SK-N-SH (cell line): ENCODE data around the gene CLDN5. TPM values are rescaled to one million over a fixed set of nuclear protein-coding genes. Genes with fewer than 3 reads are reported as not detected.
A peak's percentile ranks its signal among the peaks of the same experiment; 100 is the strongest.

Experiments used
- CTCF ChIA-PET: fragments of 300-600, 350-600 bp; formaldehyde crosslinking; extraction: SDS; loops from one replicate; lab custom pipeline; 2021; lab: Yijun Ruan, JAX
- POLR2A ChIA-PET: fragments of 350-600 bp; sonication (Branson Sonifier 250); formaldehyde crosslinking; extraction: SDS; loops from one replicate; lab custom pipeline; 2020; ENCODE audit warnings: antibody characterized with exemption, inconsistent platforms; lab: Yijun Ruan, JAX
- DNase-seq: peaks from one replicate; pipeline ENCODE4 v3.0.0; 2012
- H2AFZ ChIP-seq: fragments of 200-600 bp; sonication (generic); 2 replicates; pipeline ENCODE4 v1.8.1; 2016; ENCODE audit warnings: antibody characterized with exemption, mild to moderate bottlenecking, low read depth
- H3F3A ChIP-seq: fragments of 200-600 bp; sonication (generic); replicated peaks from 2 replicates; pipeline ENCODE3; 2016; ENCODE audit warnings: antibody characterized with exemption, mild to moderate bottlenecking; ENCODE audit not compliant: insufficient read depth
- H3K27ac ChIP-seq, 2 experiments: fragments of 200-500 bp in 1 of 2; fragments of 200-600 bp in 1 of 2; sonication (Bioruptor generic) in 1 of 2; sonication (generic), shearing (Covaris generic) in 1 of 2; 2 replicates each; pipeline versions ENCODE4 v1.5.1 to v1.6.1; 2014 to 2016; ENCODE audit warnings: low read depth in 2 of 2, inconsistent platforms in 1 of 2, low read length in 1 of 2, mild to moderate bottlenecking in 1 of 2, mixed read lengths in 1 of 2
- H3K27me3 ChIP-seq: fragments of 200-600 bp; sonication (generic), shearing (Covaris generic); 2 replicates; pipeline ENCODE4 v1.6.1; 2016; ENCODE audit warnings: mixed run types; ENCODE audit not compliant: insufficient read depth
- H3K36me3 ChIP-seq, 2 experiments: fragments of 200-500 bp in 1 of 2; fragments of 200-600 bp in 1 of 2; sonication (Bioruptor generic) in 1 of 2; sonication (generic) in 1 of 2; replicated peaks in 1 of 2; 2 replicates each; pipeline versions ENCODE3 to v1.5.1; 2014 to 2016; ENCODE audit warnings: low read length in 1 of 2, mild to moderate bottlenecking in 1 of 2; ENCODE audit not compliant: insufficient read depth in 2 of 2, control insufficient read depth in 1 of 2
- H3K4me1 ChIP-seq, 2 experiments: fragments of 200-500 bp in 1 of 2; fragments of 200-600 bp in 1 of 2; sonication (Bioruptor generic) in 1 of 2; sonication (generic), shearing (Covaris generic) in 1 of 2; 2 replicates each; pipeline versions ENCODE4 v1.5.1 to v1.6.1; 2014 to 2016; ENCODE audit warnings: low read depth in 1 of 2, low read length in 1 of 2, mixed run types in 1 of 2; ENCODE audit not compliant: insufficient read depth in 2 of 2, control insufficient read depth in 1 of 2
- H3K4me2 ChIP-seq: fragments of 200-600 bp; sonication (generic), shearing (Covaris generic); 2 replicates; pipeline ENCODE4 v1.6.1; 2017; ENCODE audit warnings: mixed run types
- H3K4me3 ChIP-seq, 2 experiments: fragments of 200-500 bp in 1 of 2; fragments of 200-600 bp in 1 of 2; sonication (Bioruptor generic) in 1 of 2; sonication (generic), shearing (Covaris generic) in 1 of 2; 2 replicates each; pipeline versions ENCODE4 v1.5.1 to v1.8.1; 2014 to 2016; ENCODE audit warnings: low read depth in 2 of 2, inconsistent platforms in 1 of 2, low read length in 1 of 2, mild to moderate bottlenecking in 1 of 2, mixed read lengths in 1 of 2, moderate library complexity in 1 of 2
- H3K79me2 ChIP-seq: fragments of 200-600 bp; sonication (generic); 2 replicates; pipeline ENCODE4 v1.8.1; 2017; ENCODE audit warnings: mild to moderate bottlenecking; ENCODE audit not compliant: insufficient read depth
- H3K9ac ChIP-seq: fragments of 200-600 bp; sonication (generic); 2 replicates; pipeline ENCODE4 v1.6.1; 2017; ENCODE audit warnings: mixed run types
- H3K9me2 ChIP-seq: fragments of 200-600 bp; sonication (generic); 2 replicates; pipeline ENCODE4 v1.6.1; 2017; ENCODE audit warnings: mixed run types
- H3K9me3 ChIP-seq: fragments of 200-600 bp; sonication (generic); 2 replicates; pipeline ENCODE4 v1.6.1; 2017; ENCODE audit warnings: mixed run types, mild to moderate bottlenecking, moderate library complexity
- H4K20me1 ChIP-seq: fragments of 200-600 bp; sonication (generic); 2 replicates; pipeline ENCODE4 v1.6.1; 2017; ENCODE audit warnings: mild to moderate bottlenecking, mixed run types; ENCODE audit not compliant: insufficient read depth
- CTCF ChIP-seq: fragments of 200-600 bp; sonication (generic); IDR thresholded peaks from 2 replicates; pipeline ENCODE4 v1.6.1; 2017; ENCODE audit warnings: antibody characterized with exemption, mild to moderate bottlenecking, moderate library complexity
- FOSL2 ChIP-seq: IDR thresholded peaks from 2 replicates; pipeline ENCODE4 v1.4.0; 2012; ENCODE audit warnings: low read depth, mild to moderate bottlenecking, moderate library complexity, borderline replicate concordance
- IRF3 ChIP-seq: fragments of 150-350 bp; IDR thresholded peaks from 2 replicates; pipeline ENCODE4 v1.6.1; 2016; ENCODE audit warnings: mild to moderate bottlenecking, low read depth, low read length
- MAX ChIP-seq: IDR thresholded peaks from 2 replicates; pipeline ENCODE4 v1.4.0; 2012; ENCODE audit warnings: low read depth
- NRF1 ChIP-seq: IDR thresholded peaks from 2 replicates; pipeline ENCODE4 v1.6.1; 2012; ENCODE audit warnings: low read depth, mild to moderate bottlenecking, low read length
- PBX3 ChIP-seq: IDR thresholded peaks from 2 replicates; pipeline ENCODE4; 2012
- REST ChIP-seq: IDR thresholded peaks from 2 replicates; pipeline ENCODE4 v1.6.1; 2012; ENCODE audit warnings: mild to moderate bottlenecking, low read depth, low read length, moderate library complexity
- RFX5 ChIP-seq: IDR thresholded peaks from 2 replicates; pipeline ENCODE4 v1.6.1; 2012; ENCODE audit warnings: mild to moderate bottlenecking, improper control_type of control experiment, low read length
- TCF12 ChIP-seq: IDR thresholded peaks from 2 replicates; pipeline ENCODE4 v1.4.0; 2012
- YY1 ChIP-seq: IDR thresholded peaks from 2 replicates; pipeline ENCODE4 v1.4.0; 2012; ENCODE audit warnings: low read depth, mild to moderate bottlenecking
- WGBS: methylation state at CpG from one replicate; pipeline ENCODE4 v1.1.6; 2017; ENCODE audit warnings: low lambda C conversion rate; 5-methylcytosine and 5-hydroxymethylcytosine counted together
- polyA plus RNA-seq, 3 experiments: library from polyadenylated mRNA; depleted of rRNA; stranded (reverse); fragments of >200 nt; gene quantifications; 2 replicates each; pipeline ENCODE4 v1.2.3, GENCODE V29; 2012

CLDN5 gene
- polyA plus RNA-seq, 1 of the 3 experiments (the other 2 are of a cell fraction): not detected

GRCh38 chr22:19522190-19522880 is 1.9 kb downstream of the CLDN5 start:
- H3K4me3 ChIP-seq: no peak overlapping the region
- no peaks in the 10 kb centered on the region for H3K9me3 ChIP-seq
- peak; percentile 50 for DNase-seq
- no peak overlapping the region for H3K9ac ChIP-seq
- no peaks in the 10 kb centered on the region for H4K20me1 ChIP-seq
- ChIA-PET CTCF (interaction anchor here (0.6 to 1.9 kb wide), 3 partner anchors 46 to 208 kb away, joined by 3 to 9 read pairs (median 4); no protein-coding TSS in a partner anchor), POLR2A (no interaction called here)
- no peaks in the 10 kb centered on the region for H3K36me3 ChIP-seq
- no peaks in the 10 kb centered on the region for H3F3A ChIP-seq
- peaks cover 0 to 8% of the 10 kb centered on the region in 2 experiments; a peak in 1 of 4 replicates for H3K4me1 ChIP-seq
- H3K27ac ChIP-seq: no peak overlapping the region
- no peak for TF ChIP-seq NRF1
- 81% methylated on average over 7 of the region's 16 CpGs for WGBS
- no peaks in the 10 kb centered on the region for H3K9me2 ChIP-seq
- no peaks in the 10 kb centered on the region for H3K79me2 ChIP-seq
- H3K4me2 ChIP-seq: no peak overlapping the region
- H2AFZ ChIP-seq: no peak overlapping the region
- no peaks in the 10 kb centered on the region for H3K27me3 ChIP-seq

GRCh38 chr22:19520566-19521305 is 3.5 kb downstream of the CLDN5 start:
- POLR2A ChIA-PET: interaction anchor here (0.7 kb wide), 1 partner anchor 89 kb away, joined by 3 read pairs; the partner anchor contains the start of gene HIRA
- H3K27me3 ChIP-seq: no peaks in the 10 kb centered on the region
- no peak for TF ChIP-seq NRF1
- TF ChIP-seq RFX5: no peak
- TF ChIP-seq PBX3: no peak
- no peak for TF ChIP-seq YY1
- TF ChIP-seq TCF12: no peak
- no peak for TF ChIP-seq FOSL2
- TF ChIP-seq MAX: no peak
- no peak for TF ChIP-seq IRF3
- TF ChIP-seq CTCF: no peak
- TF ChIP-seq REST: no peak
- TF ChIP-seq, all 33 proteins: peak for 0
- WGBS: 96% methylated on average over 9 of the region's 10 CpGs
- no peak for DNase-seq
- Histone ChIP-seq H3K9me2 (no peaks in the 10 kb centered on the region), H3K36me3 (peaks cover 0 to under 1% of the 10 kb centered on the region in 2 experiments), H3K4me1 (peaks cover 0 to 6% of the 10 kb centered on the region in 2 experiments; a peak in 1 of 4 replicates), H3K9me3 (no peaks in the 10 kb centered on the region), H3K27ac (no peak overlapping the region), H3K79me2 (no peaks in the 10 kb centered on the region), H3F3A (no peaks in the 10 kb centered on the region), H3K9ac (no peak overlapping the region), H3K4me2 (no peak overlapping the region), H4K20me1 (no peaks in the 10 kb centered on the region), H3K4me3 (no peak overlapping the region), H2AFZ (no peak overlapping the region)
- CTCF ChIA-PET: interaction anchor here (1.0 to 1.9 kb wide), 4 partner anchors 10 to 210 kb away, joined by 3 to 9 read pairs (median 3); no protein-coding TSS in a partner anchor
